ENCODE results near the gene DNAJC3. TPM values are rescaled to one million over a fixed set of nuclear protein-coding genes. Genes with fewer than 3 reads are reported as not detected.

DNAJC3 gene
- 72.3 and 88.5 TPM in 2 replicates for total RNA-seq

GRCh38 chr13:95676762-95677563 is at the start of gene DNAJC3:
Gene DNAJC3, plus strand, starts transcription at chr13:95677139. Its CDS starts 117 bp downstream, at chr13:95677256.

GRCh38 chr13:95644601-95645052 is 32.3 kb upstream of the DNAJC3 start, which contains the start of gene DZIP1:
Gene DZIP1, minus strand, starts transcription at chr13:95644706. Its CDS starts 2,677 bp downstream, at chr13:95642029.

Other genes starting within 250 kb of the DNAJC3 start
- gene CLDN10, start 124.4 kb upstream of the DNAJC3 start, total RNA-seq = not detected in 2 replicates
- 30.0 and 31.1 TPM in 2 replicates for gene DZIP1, start 32.4 kb upstream of the DNAJC3 start, total RNA-seq